AG08396 (cell line): Measurements from ENCODE around the gene TUBA3D.
A peak's percentile ranks its signal among the peaks of the same experiment; 100 is the strongest.
"Not testable (repeated sequence)": the region's sequence is repeated elsewhere in the genome, so short reads cannot be mapped to it uniquely, and the experiment has no call there.

Experiments
- DNase-seq: peaks from one replicate; pipeline ENCODE4 v3.0.0; 2012; ENCODE audit warnings: low spot score, mixed read lengths

Gene TUBA3D

DNA sequence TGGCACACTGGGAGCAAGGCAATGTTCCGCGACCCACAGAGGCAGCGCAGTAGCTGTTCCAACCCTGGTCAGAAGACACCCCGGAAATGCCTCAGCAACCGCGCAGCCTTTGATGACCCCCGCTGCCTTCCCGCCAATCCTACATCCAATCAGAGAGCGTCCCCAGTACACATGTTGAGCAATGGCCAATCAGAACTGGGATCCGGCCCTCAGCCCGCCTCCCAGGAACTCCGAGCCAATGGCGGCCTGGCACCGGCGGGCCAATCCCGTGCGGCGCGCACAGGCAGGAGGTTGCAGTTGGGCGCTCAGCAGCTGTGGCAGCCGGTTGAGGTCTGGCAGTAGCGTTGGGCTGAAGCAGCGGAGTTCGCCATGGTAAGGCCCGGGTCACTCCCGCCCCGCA, at the start of gene TUBA3D:
TSS of gene TUBA3D (plus strand) at position 289 of the 400 bp plus-strand sequence. CDS start at position 370, 81 bp downstream.
- no peak for DNase-seq

DNA sequence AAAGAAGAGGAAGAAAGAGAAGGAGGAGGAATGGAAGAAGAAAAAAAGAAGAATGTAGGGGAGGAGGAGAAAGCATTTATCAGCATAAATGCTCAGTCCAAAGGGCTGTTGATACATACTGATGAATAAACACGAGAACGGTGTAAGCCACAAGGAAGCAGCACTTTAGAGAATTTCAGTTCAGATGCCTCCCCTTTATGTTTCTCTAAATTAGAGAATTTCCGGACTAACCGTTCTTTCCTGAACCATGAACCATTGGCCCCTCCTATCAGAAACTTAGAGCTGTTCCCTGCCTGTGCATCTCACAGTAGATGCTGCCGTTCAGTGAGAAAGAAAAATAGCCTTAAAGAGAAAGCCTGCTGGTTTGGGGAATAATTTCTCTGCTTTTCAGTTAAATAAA, 49.2 kb upstream of the TUBA3D start:
- no peak for DNase-seq

DNA sequence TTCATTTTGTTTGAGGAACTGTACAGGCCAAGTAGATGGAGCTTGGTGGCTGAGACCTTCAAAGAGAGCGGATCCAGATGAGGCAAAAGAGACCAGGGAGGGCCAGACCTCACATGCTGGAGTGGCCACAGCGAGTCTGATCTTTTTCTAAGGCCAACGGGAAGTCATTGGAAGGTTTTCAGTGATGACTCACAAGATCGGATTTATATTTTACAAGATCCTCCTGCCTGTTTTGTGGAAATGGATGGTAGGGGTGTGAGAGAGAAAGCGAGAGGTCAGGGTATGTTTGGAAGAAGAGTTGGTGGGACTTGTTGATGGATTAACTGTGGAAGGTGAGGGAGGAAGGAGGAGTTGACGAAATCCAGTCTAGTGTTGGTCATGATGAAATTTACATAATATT, 44.6 kb upstream of the TUBA3D start:
- DNase-seq = peak; percentile 23

DNA sequence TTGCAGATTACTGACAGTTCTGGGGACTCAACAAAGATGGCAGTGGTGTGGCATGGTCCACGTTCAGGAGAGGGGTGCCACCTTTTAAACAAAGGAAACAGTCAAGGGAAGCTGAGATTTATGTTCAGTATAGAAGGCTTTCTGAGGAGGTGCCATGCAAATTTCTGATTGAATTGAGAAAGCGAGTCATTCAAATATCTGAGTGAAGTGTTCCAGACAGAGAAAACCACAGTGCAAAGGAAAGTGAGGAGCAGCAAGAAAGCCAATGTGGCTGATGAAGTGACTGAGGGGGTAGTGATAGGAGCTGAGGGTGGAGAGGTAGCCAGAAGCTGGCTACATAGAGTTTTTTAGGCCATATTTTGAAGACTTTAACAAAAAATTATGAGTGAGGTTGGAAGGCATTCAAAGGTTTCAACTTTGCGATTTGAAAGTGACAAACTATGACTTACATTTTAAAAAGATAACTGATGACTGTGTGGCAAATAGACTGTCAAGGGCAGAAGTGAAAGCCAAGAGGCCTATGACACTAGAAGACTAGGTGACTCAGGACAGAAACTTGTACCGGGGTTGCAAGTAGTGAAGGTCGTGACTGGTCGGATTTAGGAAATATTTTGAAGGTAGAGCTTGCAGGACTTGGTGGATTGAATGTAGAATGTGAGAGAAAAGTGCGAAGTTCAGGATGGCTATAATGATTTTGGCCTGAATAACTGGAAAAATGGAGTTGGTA, 35.0 kb upstream of the TUBA3D start:
- not testable (repeated sequence) for DNase-seq

DNA sequence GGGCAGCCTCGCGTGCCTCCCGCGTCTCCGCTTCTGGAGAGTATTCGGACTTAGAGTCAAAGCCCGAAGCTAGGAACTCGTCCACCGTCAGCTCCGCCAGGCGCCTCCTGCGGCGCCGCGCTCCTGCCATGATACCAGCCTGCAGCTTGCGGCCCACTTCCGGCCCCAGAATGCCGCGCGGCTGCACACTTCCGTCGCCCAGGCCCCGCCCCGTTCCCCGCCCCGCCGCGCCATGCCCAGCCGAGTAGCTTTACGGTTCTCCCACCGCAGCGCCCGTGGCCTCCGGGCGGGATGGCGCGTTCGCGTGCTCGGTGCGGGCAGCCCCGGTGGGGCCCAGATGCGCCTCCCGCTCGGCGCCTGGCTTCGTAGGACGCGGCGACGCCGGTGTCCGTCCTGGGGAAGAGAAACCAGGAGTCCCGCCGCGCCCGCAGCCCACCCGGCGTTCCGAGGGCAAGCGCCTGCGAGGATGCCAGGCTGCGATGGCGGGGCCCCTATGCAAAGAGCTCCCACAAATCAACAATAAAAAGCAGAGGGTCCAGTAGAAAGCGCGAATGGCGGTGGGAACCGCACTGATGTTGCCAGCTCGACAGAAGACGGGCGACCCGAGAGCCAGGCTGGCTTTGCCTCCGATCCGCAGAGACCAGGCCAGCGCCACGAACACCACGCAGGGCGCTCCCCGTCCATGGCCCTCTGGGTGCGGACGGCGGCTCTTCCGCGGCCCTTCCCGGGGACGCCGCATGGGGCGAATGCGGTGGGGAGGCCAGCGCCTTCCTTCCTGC, 31.0 kb upstream of the TUBA3D start:
- not testable (repeated sequence) for DNase-seq

DNA sequence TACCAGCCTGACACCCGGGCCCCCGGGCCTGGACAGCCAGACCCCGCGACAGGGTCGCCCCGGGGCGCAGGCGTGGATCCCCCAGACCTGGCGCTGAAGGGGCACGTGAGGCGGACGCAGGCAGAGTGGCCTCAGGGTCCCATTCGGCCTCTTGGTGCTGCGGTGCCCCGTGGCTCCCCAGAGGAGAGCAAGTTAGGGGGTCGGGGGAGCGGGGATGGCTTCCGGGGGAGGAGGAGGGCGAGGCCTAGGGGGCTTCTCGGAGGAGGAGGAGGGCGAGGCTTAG, 30.5 kb upstream of the TUBA3D start:
- not testable (repeated sequence) for DNase-seq

DNA sequence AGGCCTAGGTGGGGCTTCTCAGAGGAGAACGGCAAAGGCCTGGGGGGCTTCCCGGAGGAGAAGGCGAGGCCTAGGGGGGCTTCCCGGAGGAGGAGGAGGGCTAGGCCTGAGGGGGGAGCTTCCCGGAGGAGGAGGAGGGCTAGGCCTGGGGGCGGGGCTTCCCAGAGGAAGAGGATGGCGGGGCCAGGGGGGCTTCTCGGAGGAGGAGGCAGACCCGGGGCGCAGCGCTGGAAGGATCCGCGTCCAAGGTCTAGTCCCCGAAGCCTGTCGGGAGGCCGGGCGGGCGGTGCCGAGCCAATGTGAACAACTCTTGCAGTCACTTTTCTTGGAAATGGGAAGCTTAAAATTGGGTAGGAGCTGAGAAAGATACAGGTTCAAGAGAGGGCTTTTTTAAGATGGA, 30.0 kb upstream of the TUBA3D start:
- DNase-seq = no peak

DNA sequence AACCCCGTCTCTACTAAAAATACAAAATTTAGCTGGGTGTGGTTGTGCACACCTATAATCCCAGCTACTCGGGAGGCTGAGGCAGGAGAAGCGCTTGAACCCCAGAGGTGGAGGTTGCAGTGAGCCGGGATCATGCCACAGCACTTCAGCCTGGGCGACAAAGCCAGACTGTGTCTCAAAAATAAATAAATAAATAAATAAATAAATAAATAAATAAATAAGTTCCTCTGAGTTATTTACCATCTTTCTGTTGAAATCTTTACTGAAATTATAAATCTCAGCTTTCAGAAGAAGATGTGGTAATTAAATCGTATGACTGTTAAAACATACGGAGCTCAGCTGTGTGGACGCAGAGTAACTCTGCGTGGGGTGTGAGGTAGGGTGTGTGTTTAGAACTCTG, 27.9 kb upstream of the TUBA3D start:
- DNase-seq = not testable (repeated sequence)

DNA sequence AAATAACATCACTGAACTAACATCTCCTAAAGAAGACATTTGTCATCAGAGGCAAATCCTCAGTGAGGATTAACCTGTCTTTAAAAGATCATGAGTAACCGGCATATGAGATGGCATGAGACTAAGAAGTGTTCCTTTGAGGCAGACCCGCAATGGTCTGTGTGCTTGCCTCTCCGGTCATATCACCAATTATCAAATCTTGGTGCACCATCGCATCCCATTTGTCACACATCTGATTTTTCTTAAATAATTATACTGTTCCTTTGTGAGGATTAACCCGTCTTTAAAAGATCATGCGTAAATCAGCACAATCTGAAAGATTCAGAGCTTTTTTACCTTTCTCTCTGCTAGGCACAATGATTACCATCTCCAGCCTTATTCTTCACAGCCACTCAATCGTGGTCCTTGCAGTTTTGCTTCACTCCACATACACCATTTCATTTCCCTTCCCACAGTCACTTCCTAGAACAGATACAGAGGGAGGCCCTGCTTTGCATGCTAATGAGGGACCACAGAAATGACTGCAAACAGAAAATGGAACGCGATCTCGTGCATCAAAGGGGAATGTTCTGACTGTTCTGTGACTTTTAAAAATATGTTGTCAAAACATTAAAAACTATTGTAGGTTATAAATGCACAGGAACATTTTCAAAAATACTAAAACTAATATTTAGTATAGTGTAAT, 24.5 kb upstream of the TUBA3D start:
- DNase-seq = not testable (repeated sequence)

DNA sequence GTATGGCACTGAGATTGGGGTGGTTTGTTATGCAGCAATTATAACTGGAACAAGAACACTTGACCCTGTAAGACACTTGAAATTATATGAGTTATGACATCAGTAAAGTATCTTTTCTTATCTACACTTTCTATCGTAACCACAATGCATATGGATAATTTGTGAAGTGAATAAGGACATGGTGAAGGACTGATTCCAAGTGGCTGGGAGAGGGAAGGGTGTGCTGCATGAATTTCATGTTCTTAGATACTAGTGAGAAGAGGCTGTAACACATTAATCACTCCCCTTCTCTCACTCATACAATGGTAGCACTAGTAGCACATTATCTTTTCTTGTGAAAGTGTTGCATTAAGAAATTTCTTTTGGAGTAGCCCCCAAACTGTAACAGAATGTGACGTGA, 21.0 kb upstream of the TUBA3D start:
- not testable (repeated sequence) for DNase-seq

DNA sequence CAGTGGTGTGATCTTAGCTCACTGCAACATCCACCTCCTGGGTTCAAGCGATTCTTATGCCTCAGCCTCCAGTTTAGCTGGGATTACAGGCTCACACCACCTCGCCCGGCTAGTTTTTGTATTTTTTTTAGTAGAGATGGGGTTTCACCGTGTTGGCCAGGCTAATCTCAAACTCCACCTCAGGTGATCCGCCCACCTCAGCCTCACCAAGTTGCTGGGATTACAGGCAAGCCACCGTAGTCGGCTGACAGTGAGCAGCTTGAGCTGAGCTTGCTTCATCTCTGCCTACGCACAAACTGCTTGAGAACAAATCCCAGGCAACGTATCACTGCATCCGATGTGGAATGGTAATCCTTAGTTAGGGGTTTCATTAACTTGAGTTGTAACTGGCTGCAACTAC, 8.2 kb upstream of the TUBA3D start:
- not testable (repeated sequence) for DNase-seq

DNA sequence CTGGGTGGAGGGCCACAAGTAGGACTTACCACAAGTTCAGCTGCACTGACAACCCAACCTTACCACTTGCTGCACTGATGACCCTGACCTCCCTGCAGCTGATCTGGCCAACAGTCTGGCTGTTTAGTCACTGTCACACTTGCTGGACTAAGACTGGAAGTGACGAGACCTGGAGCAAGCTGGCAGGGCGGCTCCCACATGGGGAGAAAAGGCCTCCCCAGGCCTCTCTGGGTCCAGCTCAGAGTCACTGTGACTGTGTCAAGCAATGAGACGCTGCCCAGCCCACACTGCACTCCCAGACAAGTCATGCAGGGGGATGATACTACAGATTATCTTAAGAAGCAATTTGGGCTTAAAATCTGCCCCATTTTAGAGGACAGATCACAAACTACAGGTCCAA, 5.0 kb upstream of the TUBA3D start:
- DNase-seq = not testable (repeated sequence)

DNA sequence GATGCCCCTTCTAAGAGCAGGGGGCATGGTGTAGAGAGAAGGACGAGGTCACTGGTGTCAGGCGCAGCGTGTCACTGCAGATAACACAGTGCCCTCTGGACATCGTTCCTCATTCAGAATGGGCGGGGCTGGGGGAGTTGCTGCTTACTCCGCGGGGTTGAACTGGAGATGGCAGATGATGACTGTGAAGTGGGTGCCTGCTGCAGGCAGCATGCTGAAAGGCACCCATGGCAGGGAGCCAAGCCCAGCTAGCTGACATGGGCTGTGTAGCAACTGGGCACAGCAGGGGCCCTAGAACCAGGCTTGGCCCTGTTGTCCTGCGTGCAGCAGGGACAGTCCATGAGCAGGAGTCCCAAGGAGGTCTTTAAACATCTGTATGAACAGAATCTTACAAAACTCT, 4.3 kb upstream of the TUBA3D start:
- DNase-seq = not testable (repeated sequence)

DNA sequence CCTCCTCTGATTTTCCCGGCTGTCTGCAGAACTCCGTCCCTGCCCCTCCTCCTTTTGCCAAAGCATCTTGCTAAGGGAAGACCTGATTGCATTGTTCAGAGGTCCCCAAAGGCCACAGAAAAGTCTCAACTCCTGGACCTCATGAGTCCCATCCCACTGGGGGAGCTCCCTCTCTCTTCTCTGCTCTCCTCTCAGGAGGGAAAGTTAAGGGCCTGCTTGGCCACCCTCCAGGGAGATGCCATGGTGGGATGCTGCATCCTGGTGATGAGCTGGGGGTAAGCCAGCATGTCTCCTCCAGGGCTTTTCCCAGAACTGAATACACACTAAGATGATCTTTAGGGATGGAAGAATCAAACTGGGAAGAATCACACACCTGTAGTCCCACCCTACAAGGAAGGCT, 2.7 kb upstream of the TUBA3D start:
- DNase-seq = not testable (repeated sequence)

DNA sequence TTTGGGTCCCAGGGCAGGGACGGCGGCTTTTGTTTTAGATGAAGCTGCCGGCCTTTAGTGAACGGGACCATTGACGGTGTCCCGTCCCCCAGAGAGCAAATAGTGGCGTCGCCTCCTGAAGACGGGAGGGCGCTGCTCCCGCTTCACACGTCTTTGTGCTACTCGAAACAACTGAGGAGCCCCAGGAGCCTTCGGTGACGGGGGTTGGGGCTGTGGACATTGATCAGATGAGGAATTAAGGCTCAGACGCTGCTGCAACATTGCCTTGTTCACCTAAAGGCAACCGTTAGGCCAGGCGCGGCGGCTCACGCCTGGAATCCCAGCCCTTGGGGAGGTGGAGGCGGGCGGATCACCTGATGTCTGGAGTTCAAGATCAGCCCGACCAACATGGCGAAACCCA, 444 bp downstream of the TUBA3D start:
- DNase-seq = not testable (repeated sequence)

DNA sequence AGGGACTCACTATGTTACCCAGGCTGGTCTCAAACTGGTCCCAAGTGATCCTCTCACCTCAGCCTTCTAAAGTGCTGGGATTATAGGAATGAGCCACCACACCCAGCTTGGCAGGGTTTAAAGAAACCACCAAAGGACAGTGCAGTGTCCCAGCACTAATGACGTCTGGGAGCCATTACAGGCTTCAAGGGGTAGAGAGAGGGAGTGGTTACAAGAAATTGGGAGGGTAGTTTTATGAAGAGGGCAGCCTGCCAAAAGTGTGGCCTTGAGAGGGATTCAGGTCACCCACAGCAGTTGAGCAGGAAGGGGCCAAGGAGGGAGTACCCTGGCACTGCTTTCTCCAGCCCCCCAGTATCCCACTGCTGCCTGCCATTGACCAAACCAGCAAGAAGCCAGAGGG, 1.3 kb downstream of the TUBA3D start:
- DNase-seq = not testable (repeated sequence)

DNA sequence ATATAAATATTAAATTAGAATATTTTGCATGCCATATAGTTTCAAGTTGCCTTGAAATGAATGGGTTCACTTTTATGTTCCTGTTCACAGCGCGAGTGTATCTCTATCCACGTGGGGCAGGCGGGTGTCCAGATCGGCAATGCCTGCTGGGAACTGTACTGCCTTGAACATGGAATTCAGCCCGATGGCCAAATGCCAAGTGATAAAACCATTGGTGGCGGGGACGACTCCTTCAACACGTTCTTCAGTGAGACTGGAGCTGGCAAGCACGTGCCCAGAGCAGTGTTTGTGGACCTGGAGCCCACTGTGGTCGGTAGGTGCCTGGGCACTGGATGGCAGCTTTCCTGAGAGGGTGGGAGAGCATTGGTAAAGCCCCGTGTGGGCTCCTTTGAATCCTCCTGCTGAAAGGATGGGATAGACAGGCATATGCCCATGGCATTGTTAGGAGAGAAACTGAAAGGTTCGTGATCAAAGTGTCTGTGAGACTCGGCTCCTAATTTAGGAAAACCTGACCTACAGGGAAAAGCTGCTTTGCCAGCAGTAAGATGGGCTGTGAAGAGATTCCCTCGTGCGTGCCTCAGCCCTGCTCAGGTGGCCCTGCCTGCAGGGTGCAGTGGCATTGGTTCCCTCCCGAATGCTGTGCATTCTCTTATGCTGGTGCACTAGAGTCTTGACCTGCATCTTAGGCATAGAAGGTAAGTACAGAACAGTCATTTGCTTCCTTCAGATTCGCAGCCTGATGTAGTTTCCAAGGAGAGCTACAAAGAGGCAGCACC, 2.3 kb downstream of the TUBA3D start:
- not testable (repeated sequence) for DNase-seq

DNA sequence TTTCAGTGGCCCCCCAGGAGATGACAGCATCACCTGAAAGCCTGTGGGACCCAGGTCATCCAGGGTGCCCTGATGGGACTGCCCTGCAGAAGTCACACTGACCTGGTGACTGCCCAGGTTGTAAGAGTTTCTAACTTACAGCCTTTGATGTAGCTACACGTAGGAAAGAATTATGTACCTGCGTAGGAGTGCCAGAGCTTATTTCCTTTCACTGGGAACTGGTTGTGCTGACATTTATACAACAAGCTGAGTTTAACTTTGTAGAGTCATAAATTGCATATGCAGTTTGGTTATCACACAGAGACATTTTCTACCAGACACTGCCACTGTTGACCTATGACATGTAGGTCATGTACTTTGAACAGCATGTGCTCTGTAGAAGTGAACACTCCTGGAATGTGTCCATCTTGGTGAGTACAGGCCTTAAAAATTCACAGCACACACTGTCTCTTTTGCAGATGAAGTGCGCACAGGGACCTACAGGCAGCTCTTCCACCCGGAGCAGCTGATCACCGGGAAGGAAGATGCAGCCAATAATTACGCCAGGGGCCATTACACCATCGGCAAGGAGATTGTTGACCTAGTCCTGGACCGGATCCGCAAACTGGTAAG, 3.0 kb downstream of the TUBA3D start:
- not testable (repeated sequence) for DNase-seq

DNA sequence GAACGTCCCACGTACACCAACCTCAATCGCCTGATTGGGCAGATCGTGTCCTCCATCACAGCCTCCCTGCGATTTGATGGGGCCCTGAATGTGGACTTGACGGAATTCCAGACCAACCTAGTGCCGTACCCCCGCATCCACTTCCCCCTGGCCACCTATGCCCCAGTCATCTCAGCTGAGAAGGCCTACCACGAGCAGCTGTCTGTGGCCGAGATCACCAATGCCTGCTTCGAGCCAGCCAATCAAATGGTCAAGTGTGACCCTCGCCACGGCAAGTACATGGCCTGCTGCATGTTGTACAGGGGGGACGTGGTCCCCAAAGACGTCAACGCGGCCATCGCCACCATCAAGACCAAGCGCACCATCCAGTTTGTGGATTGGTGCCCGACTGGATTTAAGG, 4.4 kb downstream of the TUBA3D start:
- DNase-seq = not testable (repeated sequence)

DNA sequence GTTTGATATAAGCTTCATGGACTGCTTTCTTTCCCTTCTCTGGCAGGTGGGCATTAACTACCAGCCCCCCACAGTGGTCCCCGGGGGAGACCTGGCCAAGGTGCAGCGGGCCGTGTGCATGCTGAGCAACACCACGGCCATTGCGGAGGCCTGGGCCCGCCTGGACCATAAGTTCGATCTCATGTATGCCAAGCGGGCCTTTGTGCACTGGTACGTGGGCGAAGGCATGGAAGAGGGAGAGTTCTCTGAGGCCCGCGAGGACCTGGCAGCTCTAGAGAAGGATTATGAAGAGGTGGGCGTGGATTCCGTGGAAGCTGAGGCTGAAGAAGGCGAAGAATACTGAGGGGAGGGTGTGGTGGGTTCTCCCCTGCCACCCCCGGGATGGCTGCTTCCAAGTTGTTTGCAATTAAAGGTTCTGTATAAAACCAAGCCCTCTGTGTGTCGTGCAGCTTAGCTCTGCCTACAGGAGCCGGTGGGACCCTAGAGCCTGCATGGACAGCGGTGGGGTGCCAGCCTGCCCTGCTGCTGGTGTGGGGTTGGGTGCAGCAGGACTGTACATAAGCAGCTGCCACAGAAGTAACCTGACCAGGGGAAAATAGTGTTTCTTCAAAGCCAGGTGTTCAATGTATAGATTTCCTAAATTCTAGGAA, 6.7 kb downstream of the TUBA3D start:
- DNase-seq = not testable (repeated sequence)
